Lower lobe of right lung (tissue), 2 donors: ENCODE measurements around the gene RASGRP2. TPM values are rescaled to one million over a fixed set of nuclear protein-coding genes. Genes with fewer than 3 reads are reported as not detected.
A peak's percentile ranks its signal among the peaks of the same experiment; 100 is the strongest.

Experiments used
- ATAC-seq, 2 donors: fragments of 200-7000 bp; cut with Tn5 transposase; one replicate each; pipeline ENCODE4 v1.9.1; 2020 to 2022; ENCODE audit warnings: mild to moderate bottlenecking in 2 of 2, moderate library complexity in 2 of 2
- DNase-seq: peaks from one replicate; pipeline ENCODE4 v3.0.0-alpha.2; 2020
- H3K27ac ChIP-seq: fragments of 200-600 bp; one replicate; pipeline ENCODE4 v1.8.0; 2022
- H3K27me3 ChIP-seq: fragments of 200-600 bp; one replicate; pipeline ENCODE4 v1.8.0; 2022; ENCODE audit warnings: low read depth
- H3K36me3 ChIP-seq: fragments of 200-600 bp; one replicate; pipeline ENCODE4 v1.8.0; 2022; ENCODE audit warnings: mild to moderate bottlenecking
- H3K4me1 ChIP-seq: fragments of 200-600 bp; one replicate; pipeline ENCODE4 v1.8.0; 2022
- H3K4me3 ChIP-seq: fragments of 200-600 bp; one replicate; pipeline ENCODE4 v1.8.0; 2022; ENCODE audit warnings: mild to moderate bottlenecking
- H3K9me3 ChIP-seq: fragments of 200-600 bp; one replicate; pipeline ENCODE4 v1.8.0; 2022
- intact Hi-C: fragments of 100-400 bp; cut with DNase I; formaldehyde crosslinking; loops from one replicate; pipeline ENCODE4 v1.11.0; 2022
- total RNA-seq: library from RNA; stranded (reverse); fragmentation: NEBNext Ultra II Directional; extraction: Animal tissue kit (Norgen Biotek cat#: 25700); gene quantifications from one replicate; pipeline ENCODE4 v1.2.1, GENCODE V29; 2021
- TF ChIP-seq, protein P1 (sequence below): fragments of 200-600 bp; IDR thresholded peaks from one replicate; pipeline ENCODE4 v1.8.0; 2022; ENCODE audit warnings: antibody characterized with exemption, mild to moderate bottlenecking
- donor health status: DM: no; HTN: yes; CAD: no; lungs with severe emphysema.

RASGRP2 gene
- total RNA-seq, 1 donor from 2014 or later: 30.4 TPM

DNA sequence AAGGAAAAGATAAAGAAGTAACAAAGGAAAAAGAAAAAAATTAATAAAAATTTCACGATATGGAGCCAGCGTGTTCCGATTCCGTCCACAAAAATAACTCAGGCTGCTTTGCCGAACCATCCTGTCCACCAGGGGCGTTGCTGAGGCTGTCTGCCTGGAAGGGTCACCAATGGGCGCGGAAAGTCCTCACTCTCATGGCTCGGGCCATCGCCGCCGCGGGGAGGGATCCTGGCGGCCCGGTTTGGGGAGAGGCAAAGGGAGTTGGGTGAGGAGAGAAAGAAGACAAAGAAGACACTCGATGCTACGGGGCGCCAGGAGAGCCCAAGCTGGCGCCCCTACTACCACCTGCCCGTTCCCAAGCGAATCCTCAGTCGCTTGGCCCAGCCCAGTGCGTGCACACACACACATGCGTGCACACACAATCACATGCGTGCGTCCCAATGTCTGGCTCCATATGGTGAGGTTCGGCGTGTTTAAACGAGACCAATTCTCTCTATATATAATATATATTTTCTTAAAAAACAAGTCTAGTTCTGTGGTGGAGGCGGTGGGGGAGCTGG lies 21.4 kb upstream of the RASGRP2 start:
- Histone ChIP-seq H3K36me3 (peaks cover 85% of the 10 kb centered on the region), H3K4me1 (peaks cover 37% of the 10 kb centered on the region), H3K9me3 (no peaks in the 10 kb centered on the region), H3K4me3 (no peak overlapping the region), H3K27ac (no peak overlapping the region), H3K27me3 (no peaks in the 10 kb centered on the region)
- no peak for DNase-seq
- TF ChIP-seq, protein P1, sequence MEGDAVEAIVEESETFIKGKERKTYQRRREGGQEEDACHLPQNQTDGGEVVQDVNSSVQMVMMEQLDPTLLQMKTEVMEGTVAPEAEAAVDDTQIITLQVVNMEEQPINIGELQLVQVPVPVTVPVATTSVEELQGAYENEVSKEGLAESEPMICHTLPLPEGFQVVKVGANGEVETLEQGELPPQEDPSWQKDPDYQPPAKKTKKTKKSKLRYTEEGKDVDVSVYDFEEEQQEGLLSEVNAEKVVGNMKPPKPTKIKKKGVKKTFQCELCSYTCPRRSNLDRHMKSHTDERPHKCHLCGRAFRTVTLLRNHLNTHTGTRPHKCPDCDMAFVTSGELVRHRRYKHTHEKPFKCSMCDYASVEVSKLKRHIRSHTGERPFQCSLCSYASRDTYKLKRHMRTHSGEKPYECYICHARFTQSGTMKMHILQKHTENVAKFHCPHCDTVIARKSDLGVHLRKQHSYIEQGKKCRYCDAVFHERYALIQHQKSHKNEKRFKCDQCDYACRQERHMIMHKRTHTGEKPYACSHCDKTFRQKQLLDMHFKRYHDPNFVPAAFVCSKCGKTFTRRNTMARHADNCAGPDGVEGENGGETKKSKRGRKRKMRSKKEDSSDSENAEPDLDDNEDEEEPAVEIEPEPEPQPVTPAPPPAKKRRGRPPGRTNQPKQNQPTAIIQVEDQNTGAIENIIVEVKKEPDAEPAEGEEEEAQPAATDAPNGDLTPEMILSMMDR: no peak
- no peak for ATAC-seq
- intact Hi-C loops: no loop called here

DNA sequence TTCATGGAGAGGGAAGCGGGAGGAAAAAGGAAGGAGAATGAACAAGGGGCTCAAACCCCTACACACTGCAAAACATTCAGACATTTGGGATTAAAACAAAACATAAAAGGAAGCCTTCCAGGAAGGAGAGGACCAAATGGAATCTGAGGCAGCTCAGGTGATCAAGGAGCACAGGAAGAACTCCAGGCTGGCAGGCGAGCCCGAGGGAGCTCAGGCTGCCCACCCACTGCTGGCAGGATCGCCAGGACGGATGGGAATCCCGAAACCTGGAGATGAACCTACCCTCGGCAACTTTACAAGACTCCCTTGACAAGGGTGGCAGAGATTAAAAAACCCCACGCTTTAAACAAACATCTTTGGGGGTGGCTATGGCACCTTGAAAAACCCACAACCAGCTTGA lies 20.8 kb upstream of the RASGRP2 start:
- no peak overlapping the region for H3K27ac ChIP-seq
- H3K36me3 ChIP-seq: peaks cover 79% of the 10 kb centered on the region

DNA sequence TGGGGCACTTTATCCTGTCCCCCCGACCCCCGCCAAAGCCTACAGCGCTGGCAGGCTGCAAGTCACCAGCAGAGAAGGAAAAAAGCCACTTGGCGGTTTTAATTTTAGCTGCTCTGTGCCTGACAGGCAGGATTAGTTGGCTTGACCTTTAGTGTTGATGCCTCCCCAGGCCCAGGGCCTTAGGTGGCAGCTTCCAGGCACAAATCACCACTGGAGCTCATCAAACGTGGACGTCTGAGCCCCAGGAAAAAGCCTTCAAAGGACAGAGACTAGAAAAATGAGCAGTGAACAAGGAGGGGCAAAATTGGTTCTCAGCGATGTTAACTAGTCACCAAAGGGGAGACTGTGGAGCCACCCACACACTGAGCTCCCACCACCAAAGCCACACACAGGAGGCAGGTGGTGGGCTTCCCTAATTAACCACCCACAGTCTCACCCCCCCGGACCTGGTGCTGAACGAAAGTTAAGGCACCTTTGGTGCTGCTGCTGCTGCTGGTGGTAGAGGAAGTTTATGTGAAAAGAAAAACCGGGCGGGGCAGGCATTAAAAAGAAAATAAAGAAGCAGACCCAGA lies 20.2 kb upstream of the RASGRP2 start:
- Histone ChIP-seq H3K4me1 (peaks cover 49% of the 10 kb centered on the region), H3K36me3 (peaks cover 73% of the 10 kb centered on the region), H3K27me3 (no peaks in the 10 kb centered on the region), H3K9me3 (no peaks in the 10 kb centered on the region), H3K4me3 (no peak overlapping the region), H3K27ac (peak overlapping the region; percentile 47)
- intact Hi-C loops: no loop called here
- TF ChIP-seq, protein P1: no peak
- ATAC-seq (no peak), DNase-seq (no peak)

More for the DNA sequence above, 20.8 kb upstream of the RASGRP2 start:
- H3K4me3 ChIP-seq: no peak overlapping the region
- H3K9me3 ChIP-seq: no peaks in the 10 kb centered on the region
- peaks cover 43% of the 10 kb centered on the region for H3K4me1 ChIP-seq
- no peaks in the 10 kb centered on the region for H3K27me3 ChIP-seq
- intact Hi-C loops: no loop called here
- TF ChIP-seq, protein P1: no peak
- no peak for DNase-seq
- no peak for ATAC-seq

DNA sequence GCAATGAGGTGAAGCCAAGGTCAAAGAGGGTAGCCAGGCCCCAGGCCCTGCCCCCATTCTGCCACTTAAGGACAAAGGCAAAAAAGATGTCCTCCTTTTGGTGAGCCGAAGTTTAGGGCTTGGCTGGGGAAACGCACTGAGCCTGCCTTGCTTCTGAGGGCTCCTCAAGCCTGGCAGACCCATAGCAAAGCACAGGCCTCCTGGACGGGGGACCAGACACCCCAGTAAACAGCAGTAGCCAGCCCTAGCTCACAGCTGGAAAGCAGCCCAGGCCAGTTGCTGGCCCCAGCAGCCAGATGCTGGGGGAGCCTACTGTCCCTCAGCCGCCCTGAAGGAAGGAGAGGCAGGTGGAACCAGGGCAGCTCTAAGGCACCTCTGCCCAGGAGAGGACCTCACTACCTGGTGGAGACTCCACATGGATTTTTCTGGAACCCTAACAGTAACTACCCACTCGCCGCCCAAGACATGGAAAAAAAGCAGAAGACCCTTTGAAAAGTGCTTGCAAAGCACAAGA lies 19.6 kb upstream of the RASGRP2 start:
- Histone ChIP-seq H3K27me3 (no peaks in the 10 kb centered on the region), H3K27ac (peak overlapping the region; percentile 47), H3K36me3 (peaks cover 67% of the 10 kb centered on the region), H3K4me3 (no peak overlapping the region), H3K9me3 (no peaks in the 10 kb centered on the region), H3K4me1 (peaks cover 51% of the 10 kb centered on the region)
- ATAC-seq (no peak), DNase-seq (no peak)
- intact Hi-C loops: no loop called here
- TF ChIP-seq, protein P1: no peak

DNA sequence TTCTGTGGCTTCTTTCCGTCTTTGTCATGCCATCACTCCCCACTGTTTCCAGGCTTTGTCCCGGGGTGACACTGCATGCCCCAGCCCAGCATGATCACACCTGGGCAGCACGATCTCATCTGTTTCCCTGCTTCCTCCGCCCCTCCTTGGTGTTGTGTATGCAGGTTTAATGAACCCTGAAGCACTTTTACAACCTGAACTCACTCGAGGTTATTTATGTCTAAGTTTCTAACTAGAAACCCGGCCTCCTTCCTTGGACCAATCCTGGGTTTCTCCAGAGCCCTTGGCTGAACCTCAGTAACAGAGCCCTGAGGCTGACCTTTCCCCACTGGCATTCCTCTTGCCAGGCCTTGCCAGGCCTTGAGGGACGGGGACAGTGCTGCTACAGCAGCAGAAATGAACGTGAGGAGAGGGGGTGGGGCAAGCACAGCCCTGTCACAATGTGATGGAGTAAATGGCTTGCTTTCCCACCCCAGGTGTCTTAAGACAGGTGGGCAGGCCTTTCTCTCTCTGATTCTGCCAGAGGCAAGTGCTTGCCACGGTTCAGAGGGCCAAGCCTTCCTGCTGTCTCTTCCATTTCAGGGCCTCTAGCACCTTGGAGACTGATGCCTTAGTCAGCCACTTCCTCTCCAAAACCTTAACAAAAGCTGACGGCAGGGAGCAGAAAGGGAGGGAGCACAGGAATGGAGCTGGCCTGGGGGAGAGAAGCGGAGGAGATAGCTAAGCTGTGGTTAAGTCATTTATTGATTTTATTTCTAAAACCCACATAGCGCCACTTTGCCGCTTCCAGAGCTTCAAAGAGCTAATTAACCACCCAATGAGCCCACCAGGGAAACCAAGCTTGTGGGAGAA lies 19.0 kb upstream of the RASGRP2 start:
- DNase-seq (no peak), ATAC-seq (no peak)
- Histone ChIP-seq H3K27me3 (no peaks in the 10 kb centered on the region), H3K36me3 (peaks cover 61% of the 10 kb centered on the region), H3K27ac (peak overlapping the region; percentile 47), H3K4me3 (no peak overlapping the region), H3K4me1 (peaks cover 46% of the 10 kb centered on the region), H3K9me3 (no peaks in the 10 kb centered on the region)
- TF ChIP-seq, protein P1: no peak
- intact Hi-C loops: no loop called here
